Measurements from ENCODE around the gene TRDN.

TRDN gene

DNA sequence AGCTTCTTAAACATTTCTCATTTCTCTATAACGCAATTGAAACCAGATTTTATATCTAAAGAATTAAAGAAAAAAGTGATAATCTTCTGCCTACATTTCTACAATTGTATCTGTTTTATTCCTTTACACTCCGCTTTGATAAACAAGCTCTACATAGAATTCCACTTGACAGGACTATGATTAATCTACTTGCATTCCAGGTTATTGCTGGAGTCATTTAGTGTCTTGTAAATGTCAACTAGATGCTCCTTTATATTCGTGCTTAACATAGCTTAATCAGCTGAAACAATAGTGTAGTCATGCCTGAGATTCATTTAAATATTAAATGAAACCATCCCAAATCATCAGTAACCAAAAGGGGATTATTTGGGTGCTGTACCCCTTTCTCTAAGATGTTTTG lies 284.0 kb downstream of the TRDN start:
- Histone ChIP-seq H3K9ac (ENCODE audit: low read length in 2 of 2) (no peak overlapping the region), H3K36me3 (ENCODE audit: control insufficient read depth in 2 of 2, insufficient read depth in 2 of 2, low read length in 2 of 2) (no peaks in the 10 kb centered on the region), H3K4me1 (ENCODE audit: control insufficient read depth, insufficient read depth, low read length) (no peaks in the 10 kb centered on the region), H3K4me3 (ENCODE audit: low read length in 2 of 2) (no peak overlapping the region), H3K27me3 (ENCODE audit: control insufficient read depth in 1 of 2, insufficient read depth in 2 of 2, low read length in 2 of 2) (no peaks in the 10 kb centered on the region), H3K27ac (ENCODE audit: low read length) (no peak overlapping the region), H3K9me3 (ENCODE audit: control insufficient read depth in 2 of 2, low read length in 2 of 2) (no peaks in the 10 kb centered on the region)

- no peak overlapping the region for H3K4me3 ChIP-seq (ENCODE audit: low read length in 2 of 2)
- H3K4me1 ChIP-seq (ENCODE audit: control insufficient read depth, insufficient read depth, low read length), result no peaks in the 10 kb centered on the region
- H3K27ac ChIP-seq (ENCODE audit: low read length), result no peak overlapping the region
- H3K36me3 ChIP-seq (ENCODE audit: control insufficient read depth in 2 of 2, insufficient read depth in 2 of 2, low read length in 2 of 2), result no peaks in the 10 kb centered on the region
- H3K9ac ChIP-seq (ENCODE audit: low read length in 2 of 2), result no peak overlapping the region
- no peaks in the 10 kb centered on the region for H3K27me3 ChIP-seq (ENCODE audit: control insufficient read depth in 1 of 2, insufficient read depth in 2 of 2, low read length in 2 of 2)
- no peaks in the 10 kb centered on the region for H3K9me3 ChIP-seq (ENCODE audit: control insufficient read depth in 2 of 2, low read length in 2 of 2)
Observed at GRCh38 chr6:123352279-123352678, 284.5 kb downstream of the TRDN start.

DNA sequence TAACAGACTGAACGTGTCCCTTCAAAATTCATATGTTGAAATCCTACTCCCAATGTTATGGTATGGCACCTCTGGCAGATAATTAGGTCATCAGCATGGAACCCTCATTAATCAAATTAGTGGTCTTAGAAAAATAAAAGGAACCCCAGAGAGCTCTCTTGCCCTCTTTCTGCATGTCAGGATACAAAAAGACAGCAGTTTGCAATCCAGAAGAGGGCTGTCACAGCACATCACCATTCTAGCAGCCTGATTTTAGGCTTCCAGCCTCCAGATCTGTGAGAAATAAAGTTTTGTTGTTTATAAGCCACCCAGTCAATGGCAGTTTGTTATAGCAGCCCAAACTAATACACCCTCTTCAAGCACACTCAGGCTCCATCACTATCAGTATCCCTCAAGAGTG lies 292.9 kb downstream of the TRDN start:
- H3K9me3 ChIP-seq (ENCODE audit: control insufficient read depth in 2 of 2, low read length in 2 of 2), result no peaks in the 10 kb centered on the region

DNA sequence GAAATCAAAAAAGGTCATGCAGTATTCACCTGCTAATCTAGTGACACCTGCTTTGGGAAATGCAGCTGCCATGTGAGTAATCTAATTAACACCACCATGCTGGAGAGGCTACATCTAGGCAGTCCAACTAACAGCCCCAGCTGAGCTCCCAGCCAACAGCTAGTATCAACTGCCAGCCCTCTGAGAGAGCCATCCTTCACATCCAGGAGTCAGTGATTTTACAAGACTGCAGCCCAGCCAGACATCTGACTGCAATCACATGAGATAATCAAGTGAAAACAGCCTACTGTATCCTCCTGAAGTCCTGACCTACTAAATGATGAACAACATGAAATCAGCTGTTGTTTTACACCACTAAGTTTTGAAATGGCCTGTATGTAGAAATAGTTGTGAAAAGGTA lies 298.4 kb downstream of the TRDN start:
- Histone ChIP-seq H3K9me3 (ENCODE audit: control insufficient read depth in 2 of 2, low read length in 2 of 2) (no peaks in the 10 kb centered on the region), H3K36me3 (ENCODE audit: control insufficient read depth in 2 of 2, insufficient read depth in 2 of 2, low read length in 2 of 2) (no peaks in the 10 kb centered on the region), H3K4me3 (ENCODE audit: low read length in 2 of 2) (no peak overlapping the region), H3K9ac (ENCODE audit: low read length in 2 of 2) (no peak overlapping the region), H3K27me3 (ENCODE audit: control insufficient read depth in 1 of 2, insufficient read depth in 2 of 2, low read length in 2 of 2) (no peaks in the 10 kb centered on the region), H3K27ac (ENCODE audit: low read length) (no peak overlapping the region), H3K4me1 (ENCODE audit: control insufficient read depth, insufficient read depth, low read length) (no peaks in the 10 kb centered on the region)

More for the DNA sequence above, 292.9 kb downstream of the TRDN start:
- H3K27ac ChIP-seq (ENCODE audit: low read length), result no peak overlapping the region
- H3K36me3 ChIP-seq (ENCODE audit: control insufficient read depth in 2 of 2, insufficient read depth in 2 of 2, low read length in 2 of 2), result no peaks in the 10 kb centered on the region
- no peak overlapping the region for H3K4me3 ChIP-seq (ENCODE audit: low read length in 2 of 2)
- no peaks in the 10 kb centered on the region for H3K27me3 ChIP-seq (ENCODE audit: control insufficient read depth in 1 of 2, insufficient read depth in 2 of 2, low read length in 2 of 2)
- H3K9ac ChIP-seq (ENCODE audit: low read length in 2 of 2), result no peak overlapping the region
- no peaks in the 10 kb centered on the region for H3K4me1 ChIP-seq (ENCODE audit: control insufficient read depth, insufficient read depth, low read length)

DNA sequence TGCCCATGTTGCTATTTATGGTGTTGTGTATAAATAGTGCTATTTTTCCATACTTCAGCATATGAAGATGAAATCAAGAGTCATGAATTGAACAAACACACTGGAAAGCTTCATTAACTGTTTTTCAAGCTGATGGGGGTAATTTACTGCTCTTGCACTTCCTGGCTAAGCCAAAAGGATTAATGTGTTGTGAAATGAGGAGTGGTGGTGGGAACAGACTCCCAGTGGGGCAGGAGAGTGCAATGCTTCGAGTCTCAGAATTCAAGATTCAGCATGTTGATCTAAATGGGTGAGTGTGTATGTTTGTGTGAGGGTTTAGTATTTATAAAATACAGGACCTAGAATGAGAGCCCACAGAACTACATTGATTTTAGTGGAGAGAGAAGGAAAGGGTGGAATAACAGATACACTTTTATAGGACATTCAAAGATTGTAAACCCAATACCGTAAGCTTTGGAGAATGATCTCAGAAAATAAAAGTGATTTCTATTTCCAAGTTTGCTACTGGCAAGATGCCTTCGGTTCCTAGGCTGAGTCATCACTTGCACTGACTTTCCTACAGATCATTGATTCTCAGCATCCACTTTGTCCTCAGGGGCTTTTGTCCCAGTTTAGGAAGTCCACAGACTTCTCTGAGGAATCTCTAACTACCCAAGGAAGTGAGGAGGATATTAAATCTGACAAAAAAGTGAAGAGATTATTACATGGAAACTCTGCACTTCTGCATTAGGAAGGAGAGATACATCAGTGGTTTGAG lies 303.6 kb downstream of the TRDN start:
- Histone ChIP-seq H3K36me3 (ENCODE audit: control insufficient read depth in 2 of 2, insufficient read depth in 2 of 2, low read length in 2 of 2) (no peaks in the 10 kb centered on the region), H3K9me3 (ENCODE audit: control insufficient read depth in 2 of 2, low read length in 2 of 2) (no peaks in the 10 kb centered on the region), H3K27ac (ENCODE audit: low read length) (no peak overlapping the region), H3K4me1 (ENCODE audit: control insufficient read depth, insufficient read depth, low read length) (no peaks in the 10 kb centered on the region), H3K27me3 (ENCODE audit: control insufficient read depth in 1 of 2, insufficient read depth in 2 of 2, low read length in 2 of 2) (no peaks in the 10 kb centered on the region), H3K4me3 (ENCODE audit: low read length in 2 of 2) (no peak overlapping the region), H3K9ac (ENCODE audit: low read length in 2 of 2) (no peak overlapping the region)

GRCh38 chr6:123332070-123332469 lies 304.7 kb downstream of the TRDN start:
- Histone ChIP-seq H3K9me3 (ENCODE audit: control insufficient read depth in 2 of 2, low read length in 2 of 2) (no peaks in the 10 kb centered on the region), H3K27ac (ENCODE audit: low read length) (no peak overlapping the region), H3K4me3 (ENCODE audit: low read length in 2 of 2) (no peak overlapping the region), H3K9ac (ENCODE audit: low read length in 2 of 2) (no peak overlapping the region), H3K4me1 (ENCODE audit: control insufficient read depth, insufficient read depth, low read length) (no peaks in the 10 kb centered on the region), H3K36me3 (ENCODE audit: control insufficient read depth in 2 of 2, insufficient read depth in 2 of 2, low read length in 2 of 2) (no peaks in the 10 kb centered on the region), H3K27me3 (ENCODE audit: control insufficient read depth in 1 of 2, insufficient read depth in 2 of 2, low read length in 2 of 2) (no peaks in the 10 kb centered on the region)

GRCh38 chr6:123329337-123329736 lies 307.4 kb downstream of the TRDN start:
- Histone ChIP-seq H3K4me3 (ENCODE audit: low read length in 2 of 2) (no peak overlapping the region), H3K9ac (ENCODE audit: low read length in 2 of 2) (no peak overlapping the region), H3K27ac (ENCODE audit: low read length) (no peak overlapping the region), H3K9me3 (ENCODE audit: control insufficient read depth in 2 of 2, low read length in 2 of 2) (no peaks in the 10 kb centered on the region), H3K27me3 (ENCODE audit: control insufficient read depth in 1 of 2, insufficient read depth in 2 of 2, low read length in 2 of 2) (no peaks in the 10 kb centered on the region), H3K4me1 (ENCODE audit: control insufficient read depth, insufficient read depth, low read length) (no peaks in the 10 kb centered on the region), H3K36me3 (ENCODE audit: control insufficient read depth in 2 of 2, insufficient read depth in 2 of 2, low read length in 2 of 2) (no peaks in the 10 kb centered on the region)

DNA sequence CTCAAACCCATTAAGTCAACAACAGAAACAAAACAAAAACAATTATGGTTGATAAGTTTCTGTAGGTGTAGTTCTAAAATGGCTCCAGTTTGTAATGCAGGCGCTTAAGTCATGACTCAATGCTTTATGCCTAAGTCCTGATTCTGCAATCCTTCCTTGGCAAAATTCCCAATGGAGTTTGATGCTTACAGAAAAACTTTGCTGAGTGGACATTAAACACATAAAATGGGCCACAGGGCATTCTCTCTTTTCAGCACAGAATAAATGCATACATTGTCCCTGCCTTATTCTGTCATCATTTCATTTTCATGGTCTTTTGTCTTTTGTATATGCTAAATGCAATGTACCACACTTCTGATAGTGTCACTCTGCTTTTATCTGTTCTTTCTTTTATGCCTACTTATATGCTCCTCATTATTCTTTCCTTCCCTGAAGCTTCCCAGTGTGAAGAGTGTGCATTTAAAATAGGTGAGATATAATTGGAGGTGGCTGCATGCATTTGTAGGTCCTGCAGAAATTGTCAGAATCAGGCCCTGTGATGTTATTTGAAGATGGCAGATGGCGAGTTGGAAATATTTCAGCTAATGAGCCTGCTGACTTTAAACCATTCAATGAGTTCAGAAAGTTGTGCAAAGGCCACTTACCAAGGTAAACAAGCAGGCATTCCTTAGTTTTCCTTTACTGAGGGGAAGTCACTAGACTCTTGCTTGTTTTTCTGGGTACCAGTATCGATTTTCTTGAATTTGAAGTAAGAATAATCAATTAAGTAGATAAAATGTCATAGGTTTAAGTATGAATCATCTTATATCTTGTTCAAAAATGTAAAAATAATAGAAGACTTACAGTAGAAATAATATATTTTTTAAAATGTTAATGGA lies 313.1 kb downstream of the TRDN start:
- Histone ChIP-seq H3K4me3 (ENCODE audit: low read length in 2 of 2) (no peak overlapping the region), H3K36me3 (ENCODE audit: control insufficient read depth in 2 of 2, insufficient read depth in 2 of 2, low read length in 2 of 2) (no peaks in the 10 kb centered on the region), H3K4me1 (ENCODE audit: control insufficient read depth, insufficient read depth, low read length) (no peaks in the 10 kb centered on the region), H3K9ac (ENCODE audit: low read length in 2 of 2) (no peak overlapping the region), H3K9me3 (ENCODE audit: control insufficient read depth in 2 of 2, low read length in 2 of 2) (no peaks in the 10 kb centered on the region), H3K27ac (ENCODE audit: low read length) (no peak overlapping the region), H3K27me3 (ENCODE audit: control insufficient read depth in 1 of 2, insufficient read depth in 2 of 2, low read length in 2 of 2) (no peaks in the 10 kb centered on the region)

- Histone ChIP-seq H3K4me3 (ENCODE audit: low read length in 2 of 2) (no peak overlapping the region), H3K9ac (ENCODE audit: low read length in 2 of 2) (no peak overlapping the region), H3K27ac (ENCODE audit: low read length) (no peak overlapping the region), H3K4me1 (ENCODE audit: control insufficient read depth, insufficient read depth, low read length) (no peaks in the 10 kb centered on the region), H3K36me3 (ENCODE audit: control insufficient read depth in 2 of 2, insufficient read depth in 2 of 2, low read length in 2 of 2) (no peaks in the 10 kb centered on the region), H3K27me3 (ENCODE audit: control insufficient read depth in 1 of 2, insufficient read depth in 2 of 2, low read length in 2 of 2) (no peaks in the 10 kb centered on the region), H3K9me3 (ENCODE audit: control insufficient read depth in 2 of 2, low read length in 2 of 2) (no peaks in the 10 kb centered on the region)
Observed at GRCh38 chr6:123321020-123321419, 315.7 kb downstream of the TRDN start.

DNA sequence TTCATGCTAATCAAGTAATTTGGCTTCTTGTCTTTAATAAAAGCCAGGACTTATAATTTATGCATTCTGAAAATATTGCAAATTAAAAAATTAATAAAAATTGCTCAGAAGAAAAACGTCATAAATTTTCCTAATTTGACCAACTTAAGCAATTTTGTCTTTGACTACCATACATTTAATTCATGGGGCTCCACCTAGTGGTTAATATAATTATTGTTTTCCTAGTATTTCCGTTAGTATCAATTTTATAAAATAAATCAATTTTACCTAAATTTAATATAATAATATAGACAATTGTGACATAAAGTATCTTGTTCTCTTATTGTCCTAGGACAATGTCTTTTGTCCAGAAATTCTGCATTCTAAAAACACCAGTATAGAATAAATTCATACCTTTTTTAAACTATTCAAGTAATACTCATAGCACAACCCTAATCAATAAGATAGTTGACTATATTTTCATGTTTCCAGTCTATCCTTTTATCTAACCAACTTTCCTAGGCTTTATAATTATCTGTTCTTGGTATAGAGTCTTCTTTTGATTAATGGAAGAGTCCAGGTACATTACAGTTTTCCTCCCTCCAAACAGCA lies 319.9 kb downstream of the TRDN start:
- Histone ChIP-seq H3K9me3 (ENCODE audit: control insufficient read depth in 2 of 2, low read length in 2 of 2) (no peaks in the 10 kb centered on the region), H3K27me3 (ENCODE audit: control insufficient read depth in 1 of 2, insufficient read depth in 2 of 2, low read length in 2 of 2) (no peaks in the 10 kb centered on the region), H3K4me1 (ENCODE audit: control insufficient read depth, insufficient read depth, low read length) (no peaks in the 10 kb centered on the region), H3K27ac (ENCODE audit: low read length) (no peak overlapping the region), H3K9ac (ENCODE audit: low read length in 2 of 2) (no peak overlapping the region), H3K4me3 (ENCODE audit: low read length in 2 of 2) (no peak overlapping the region), H3K36me3 (ENCODE audit: control insufficient read depth in 2 of 2, insufficient read depth in 2 of 2, low read length in 2 of 2) (no peaks in the 10 kb centered on the region)

Measured in stomach smooth muscle (tissue), 2 donors.